HS-5 (cell line): ENCODE results near the gene FOXF1.

Source experiments
- DNase-seq: peaks from one replicate; pipeline ENCODE4 v3.0.0-alpha.2; 2012; ENCODE audit warnings: low read depth

The FOXF1 gene

DNA sequence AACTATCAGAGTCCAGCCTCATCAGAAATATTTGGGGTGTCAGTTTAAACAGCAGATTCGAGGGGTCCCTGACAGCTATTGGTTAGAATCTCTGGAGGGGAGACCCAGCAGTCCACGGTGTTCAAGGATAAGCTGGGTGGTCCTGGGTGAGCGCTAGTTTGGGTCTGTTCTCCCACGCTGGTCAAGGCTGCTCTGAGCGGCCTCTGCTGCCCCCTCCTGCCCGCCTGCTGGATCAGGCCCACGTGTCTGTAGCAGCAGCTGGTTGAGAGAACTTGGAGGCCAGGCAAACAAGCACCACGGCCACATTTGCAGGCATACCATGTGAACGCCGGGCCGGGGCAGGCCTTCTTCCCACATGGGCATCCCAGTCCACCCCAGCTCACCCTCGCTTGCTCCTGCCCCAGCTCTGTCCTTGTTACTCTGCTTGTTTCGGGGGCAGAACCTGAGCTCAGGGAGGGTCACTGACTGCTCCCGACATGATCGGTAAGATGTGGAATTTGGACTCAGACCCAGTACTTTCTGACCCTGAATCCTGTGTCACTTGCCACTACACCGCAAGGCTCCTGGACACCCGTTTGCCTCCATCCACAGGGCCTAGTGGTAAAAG is 7.4 kb downstream of the FOXF1 start:
- DNase-seq, result no peak

DNA sequence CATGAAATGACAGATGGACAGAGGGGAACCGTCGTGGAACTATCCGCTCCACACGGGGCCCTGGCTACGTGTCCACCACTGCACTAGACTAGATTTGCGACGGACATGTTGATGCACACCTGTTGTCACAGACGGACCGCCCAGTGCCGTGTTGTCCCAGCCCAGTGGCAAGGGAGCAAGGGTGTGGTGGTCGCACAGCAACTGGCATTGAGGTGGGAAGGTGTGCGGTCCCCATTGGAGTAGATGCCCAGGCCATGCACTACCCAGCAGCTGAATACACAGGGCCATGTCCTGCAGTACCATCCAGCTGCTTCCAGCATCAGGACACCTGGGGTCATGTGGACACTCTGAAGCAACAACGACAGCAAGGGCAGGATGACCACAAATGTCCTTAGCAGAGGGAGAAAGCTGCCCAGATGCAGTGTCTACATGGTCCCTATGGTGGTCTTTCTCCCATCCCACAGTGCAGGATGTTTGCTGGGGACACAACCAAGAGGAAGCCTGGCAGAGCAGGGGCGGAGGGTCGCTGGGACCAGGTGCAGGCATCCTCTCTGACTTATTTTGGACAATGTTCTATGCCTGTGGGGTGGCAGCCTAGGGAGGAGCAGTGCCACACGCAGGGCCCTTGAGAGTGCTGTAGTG is 8.8 kb downstream of the FOXF1 start:
- no peak for DNase-seq

DNA sequence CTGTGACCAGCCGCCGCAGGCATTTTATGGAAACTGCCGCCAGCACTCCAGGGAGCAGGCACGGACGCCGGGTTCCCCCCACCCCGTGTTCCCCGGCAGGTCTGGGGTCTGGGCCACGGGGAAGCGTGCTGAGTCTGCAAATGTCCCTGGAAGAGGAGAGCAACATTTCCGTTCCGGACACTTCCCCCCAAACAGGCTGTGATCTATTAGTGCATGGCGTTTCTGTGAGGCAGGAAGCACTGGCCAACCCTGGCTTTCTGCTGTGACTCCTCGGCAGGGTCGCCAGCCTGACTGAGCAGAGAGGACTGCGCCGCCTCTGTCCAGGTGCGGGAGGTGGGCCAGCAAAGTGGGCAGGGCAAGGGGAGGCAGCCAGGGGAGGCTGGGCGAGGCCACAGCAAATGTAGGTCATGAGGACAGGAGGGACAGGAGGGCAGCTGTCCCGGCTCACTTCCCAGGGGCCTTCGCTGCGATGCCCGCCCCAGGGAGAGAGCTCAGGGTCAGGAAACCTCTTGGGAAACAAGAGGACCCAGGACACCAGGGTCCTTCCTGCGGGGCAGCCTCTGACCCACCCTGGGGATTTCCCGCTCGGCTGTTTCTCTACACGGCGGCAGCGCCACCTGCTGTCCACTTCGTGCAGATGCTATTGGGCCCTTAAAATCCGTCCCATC is 9.5 kb downstream of the FOXF1 start:
- DNase-seq, result no peak

DNA sequence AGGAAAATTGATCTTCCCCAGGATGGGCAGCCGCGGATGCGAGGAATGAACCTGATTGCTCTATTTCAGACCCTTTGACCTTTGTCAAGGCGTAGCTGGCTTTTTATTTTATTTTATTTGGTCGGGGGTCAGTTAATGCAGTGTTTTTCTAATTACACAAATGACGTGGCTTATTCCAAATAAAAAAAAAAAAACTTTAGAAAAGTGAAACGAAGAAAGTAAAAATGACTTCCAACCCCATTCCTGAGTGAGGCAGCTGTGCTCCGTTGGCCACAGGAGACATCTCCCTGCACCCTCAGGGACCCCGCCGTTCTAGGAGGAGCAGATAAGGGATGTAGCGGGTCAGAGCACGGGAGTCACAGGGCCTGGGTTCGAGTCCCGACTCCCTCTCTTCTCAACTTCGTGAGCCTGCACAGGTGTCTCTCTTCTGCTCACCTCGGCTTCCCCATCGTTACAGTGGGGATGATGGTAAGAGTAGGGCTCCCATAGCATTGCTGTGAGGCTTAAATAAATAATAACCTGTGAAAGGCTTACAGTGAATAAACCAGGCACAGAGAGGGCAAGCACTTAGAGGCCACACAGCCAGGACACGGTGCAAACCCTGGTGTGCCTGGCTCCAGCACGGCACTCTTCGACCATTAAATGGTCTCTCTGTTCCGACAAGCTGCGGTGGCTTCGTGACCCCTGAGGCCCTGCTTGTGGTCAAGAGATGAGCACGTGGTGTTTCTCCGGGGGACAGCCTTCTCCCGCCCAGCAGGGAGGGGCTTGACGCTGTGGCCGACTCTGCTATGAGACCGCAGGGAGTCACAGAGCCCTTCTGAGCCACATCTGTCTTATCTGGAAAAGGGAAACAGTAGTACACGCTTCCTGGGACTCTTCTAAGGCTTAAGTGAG is 10.2 kb downstream of the FOXF1 start:
- no peak for DNase-seq

DNA sequence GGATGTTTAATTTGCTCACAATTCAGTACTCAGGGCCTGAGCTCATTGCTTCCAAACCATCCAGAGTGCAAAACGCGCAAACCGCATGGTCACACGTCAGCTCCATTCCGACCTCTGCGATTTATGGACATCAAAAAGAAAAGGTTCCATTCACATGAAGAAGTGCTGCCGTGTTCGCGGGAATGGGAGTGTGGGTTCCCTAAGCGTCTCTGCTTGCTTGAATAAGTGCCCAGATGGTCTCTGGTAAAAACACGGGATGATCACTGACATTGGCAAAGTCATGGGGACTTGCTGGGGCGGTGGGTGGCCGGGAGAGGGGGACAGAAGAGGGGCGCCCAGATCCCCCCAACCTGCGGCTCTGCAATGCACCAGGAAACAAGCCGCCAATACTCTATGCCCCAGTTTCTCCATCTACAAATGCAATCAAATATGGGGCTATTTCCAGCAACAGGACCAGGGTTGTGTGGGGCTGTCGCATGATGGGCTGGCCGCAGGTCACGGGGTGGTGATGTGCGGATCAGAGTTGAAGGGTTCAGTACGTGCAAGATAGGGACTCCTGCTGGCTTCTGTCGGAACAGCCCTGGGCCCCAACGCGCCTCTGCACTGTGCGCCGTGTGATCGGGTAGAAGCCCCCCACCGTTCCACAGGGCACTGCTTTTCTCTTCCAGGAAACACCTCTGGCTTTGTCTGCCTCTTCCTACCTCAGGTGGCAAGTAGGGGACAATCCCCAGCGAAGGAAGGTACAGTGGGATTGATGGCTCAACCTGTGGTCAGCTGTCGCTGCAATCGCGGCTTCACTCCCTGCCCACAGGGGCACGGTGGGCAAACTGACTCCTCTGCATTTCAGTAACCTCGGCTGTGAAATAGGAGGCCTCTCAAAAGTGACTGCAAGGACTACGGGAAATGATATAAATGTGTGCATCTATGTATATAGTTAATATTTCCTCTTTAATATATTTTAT is 11.2 kb downstream of the FOXF1 start:
- no peak for DNase-seq

DNA sequence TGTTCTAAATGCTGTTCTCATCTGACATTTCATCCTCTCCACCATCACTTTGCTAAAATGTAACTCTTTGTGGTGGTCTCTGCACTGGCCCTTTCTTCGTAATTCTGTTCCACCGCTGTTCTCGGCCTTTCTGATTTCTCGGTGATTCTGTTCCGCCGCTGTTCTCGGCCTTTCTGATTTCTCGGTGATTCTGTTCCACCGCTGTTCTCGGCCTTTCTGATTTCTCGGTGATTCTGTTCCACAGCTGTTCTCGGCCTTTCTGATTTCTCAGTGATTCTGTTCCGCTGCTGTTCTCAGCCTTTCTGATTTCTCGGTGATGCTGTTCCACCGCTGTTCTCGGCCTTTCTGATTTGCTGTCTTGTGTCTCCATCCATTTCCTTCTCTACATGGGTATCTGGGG is 12.3 kb downstream of the FOXF1 start:
- DNase-seq, result no peak

DNA sequence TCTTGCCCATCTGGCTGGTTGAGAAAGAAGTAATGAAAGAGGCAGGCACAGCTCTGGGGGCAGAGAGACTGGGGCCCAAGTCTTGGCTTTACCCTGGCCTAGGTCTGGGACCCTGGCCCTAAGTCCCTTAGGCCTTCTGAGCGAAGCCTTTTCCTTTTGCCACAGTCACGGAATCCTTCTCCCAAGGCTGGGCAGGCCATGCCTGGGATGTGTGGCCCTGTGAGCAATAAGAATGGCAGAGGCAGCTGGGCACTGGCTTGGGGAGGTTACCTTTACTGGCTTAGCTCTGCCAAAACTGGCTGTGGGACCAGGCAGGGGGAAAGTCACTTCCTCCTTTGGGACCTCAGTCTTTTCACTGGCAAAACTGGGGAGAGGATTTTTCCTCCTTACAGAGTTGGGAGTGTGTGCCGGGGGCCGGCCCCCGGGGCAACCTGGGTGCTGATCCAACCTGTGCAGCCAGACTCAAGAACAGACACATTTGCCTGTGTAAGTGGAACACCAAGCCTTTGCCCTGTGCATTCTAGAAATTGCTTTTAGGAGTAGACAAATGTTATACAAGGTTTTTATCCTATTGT is 12.9 kb downstream of the FOXF1 start:
- DNase-seq, result no peak

DNA sequence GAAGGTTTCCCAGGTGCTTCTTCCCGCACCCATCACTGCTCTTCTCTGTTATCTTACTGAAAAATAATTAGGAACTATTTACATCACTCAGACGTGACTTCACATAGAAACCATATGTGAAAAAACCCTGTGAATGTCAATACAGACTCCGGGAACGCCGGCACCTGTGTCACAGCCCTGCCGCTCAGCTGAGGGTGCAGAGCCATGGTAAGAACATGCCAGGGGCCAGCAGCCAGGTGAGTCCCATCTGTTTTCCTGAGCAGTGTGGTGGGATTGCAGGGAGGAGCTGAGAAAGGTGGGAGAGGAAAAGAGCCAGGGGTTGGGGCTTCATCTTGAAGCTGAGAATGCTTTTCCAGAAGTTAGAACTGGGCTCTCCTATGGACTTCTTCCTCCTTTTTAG is 13.7 kb downstream of the FOXF1 start:
- DNase-seq, result no peak

DNA sequence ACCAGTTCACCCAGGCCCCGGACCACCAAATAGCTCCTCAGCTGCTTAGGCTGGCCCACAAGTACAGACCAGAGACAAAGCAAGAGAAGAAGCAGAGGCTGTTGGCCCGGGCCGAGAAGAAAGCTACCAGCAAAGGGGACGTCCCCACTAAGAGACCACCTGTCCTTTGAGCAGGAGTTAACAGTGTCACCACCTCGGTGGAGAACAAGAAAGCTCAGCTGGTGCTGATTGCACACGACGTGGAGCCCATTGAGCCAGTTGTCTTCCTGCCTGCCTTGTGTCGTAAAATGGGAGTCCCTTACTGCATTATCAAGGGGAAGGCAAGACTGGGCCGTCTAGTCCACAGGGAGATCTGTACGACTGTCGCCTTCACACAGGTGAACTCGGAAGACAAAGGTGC is 15.4 kb downstream of the FOXF1 start:
- no peak for DNase-seq

DNA sequence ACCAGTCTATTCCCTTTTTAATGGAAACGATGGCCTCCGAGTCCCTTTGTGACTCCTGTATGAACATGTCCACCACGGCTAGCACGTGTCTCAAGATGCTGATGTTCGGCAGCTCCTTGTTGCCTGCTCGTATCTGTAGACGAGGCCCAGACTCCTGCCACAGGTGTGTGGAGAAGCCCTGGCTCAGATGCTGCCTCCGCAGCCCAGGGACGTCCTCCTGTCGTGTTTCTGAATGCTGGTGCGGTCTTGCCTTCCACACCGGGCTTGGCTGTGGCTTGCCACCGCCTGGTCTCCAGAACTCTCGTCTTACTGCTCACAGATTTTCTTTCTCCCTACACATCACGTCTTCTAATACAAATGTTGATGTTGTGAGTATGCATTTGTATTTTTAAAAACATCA is 17.0 kb downstream of the FOXF1 start:
- no peak for DNase-seq

DNA sequence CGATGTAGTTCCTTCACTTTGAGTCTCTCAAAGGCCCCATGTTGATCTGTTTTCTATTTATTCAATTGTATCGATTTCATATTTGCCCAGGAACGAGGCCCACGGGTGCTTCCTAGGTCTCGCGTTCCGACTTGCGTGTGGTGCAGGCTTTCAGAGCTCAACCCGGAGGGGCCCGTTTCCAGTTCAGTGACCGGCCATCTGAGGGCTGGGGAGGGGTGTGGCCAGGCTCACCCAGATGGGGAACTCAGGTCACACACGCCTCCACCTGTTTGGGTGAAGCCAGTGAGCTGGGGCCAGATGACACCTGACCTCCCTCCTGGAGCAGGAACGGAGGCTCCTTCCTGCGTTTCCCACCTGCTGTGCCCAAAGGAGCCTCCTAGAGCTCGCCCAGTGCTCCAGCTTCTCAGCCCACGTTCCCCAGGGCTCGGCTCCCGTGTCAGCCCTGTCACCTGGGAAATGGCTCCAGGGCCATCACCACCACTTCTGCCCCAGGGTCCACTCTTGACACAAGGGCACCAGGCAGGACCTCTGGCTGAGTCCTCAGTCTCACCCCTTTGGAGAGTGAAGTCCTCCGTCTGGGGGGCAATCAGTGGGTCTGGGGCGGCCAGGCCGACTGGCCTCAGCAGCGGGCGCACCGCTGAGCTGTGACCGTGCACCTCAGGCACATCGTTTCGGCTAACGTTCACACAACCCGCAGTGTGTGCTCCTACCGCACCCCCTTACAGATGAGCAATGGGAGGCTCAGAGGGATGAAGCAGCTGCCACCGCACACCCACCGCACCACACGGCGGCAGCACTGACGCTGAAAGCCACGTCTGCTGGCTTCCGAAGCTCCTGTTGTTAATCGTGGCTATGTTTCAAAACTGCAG is 18.0 kb downstream of the FOXF1 start:
- DNase-seq, result no peak

DNA sequence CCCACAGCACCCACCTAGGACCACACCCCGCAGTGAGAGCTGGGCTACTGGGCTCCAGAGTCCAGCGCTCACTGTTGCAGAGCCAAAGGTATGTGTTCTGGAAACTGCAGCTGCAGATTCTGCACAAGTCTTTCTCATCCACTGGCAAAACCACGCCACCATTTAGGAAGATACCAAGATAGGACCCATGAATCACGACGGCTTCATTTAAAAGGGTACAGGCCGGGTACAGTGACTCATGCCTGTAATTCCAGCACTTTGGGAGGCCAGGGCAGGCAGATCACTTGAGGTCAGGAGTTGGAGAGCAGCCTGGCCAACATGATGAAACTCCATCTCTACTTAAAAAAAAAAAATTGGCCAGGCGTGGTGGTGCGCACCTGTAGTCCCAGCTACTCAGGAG is 18.8 kb downstream of the FOXF1 start:
- DNase-seq, result no peak

DNA sequence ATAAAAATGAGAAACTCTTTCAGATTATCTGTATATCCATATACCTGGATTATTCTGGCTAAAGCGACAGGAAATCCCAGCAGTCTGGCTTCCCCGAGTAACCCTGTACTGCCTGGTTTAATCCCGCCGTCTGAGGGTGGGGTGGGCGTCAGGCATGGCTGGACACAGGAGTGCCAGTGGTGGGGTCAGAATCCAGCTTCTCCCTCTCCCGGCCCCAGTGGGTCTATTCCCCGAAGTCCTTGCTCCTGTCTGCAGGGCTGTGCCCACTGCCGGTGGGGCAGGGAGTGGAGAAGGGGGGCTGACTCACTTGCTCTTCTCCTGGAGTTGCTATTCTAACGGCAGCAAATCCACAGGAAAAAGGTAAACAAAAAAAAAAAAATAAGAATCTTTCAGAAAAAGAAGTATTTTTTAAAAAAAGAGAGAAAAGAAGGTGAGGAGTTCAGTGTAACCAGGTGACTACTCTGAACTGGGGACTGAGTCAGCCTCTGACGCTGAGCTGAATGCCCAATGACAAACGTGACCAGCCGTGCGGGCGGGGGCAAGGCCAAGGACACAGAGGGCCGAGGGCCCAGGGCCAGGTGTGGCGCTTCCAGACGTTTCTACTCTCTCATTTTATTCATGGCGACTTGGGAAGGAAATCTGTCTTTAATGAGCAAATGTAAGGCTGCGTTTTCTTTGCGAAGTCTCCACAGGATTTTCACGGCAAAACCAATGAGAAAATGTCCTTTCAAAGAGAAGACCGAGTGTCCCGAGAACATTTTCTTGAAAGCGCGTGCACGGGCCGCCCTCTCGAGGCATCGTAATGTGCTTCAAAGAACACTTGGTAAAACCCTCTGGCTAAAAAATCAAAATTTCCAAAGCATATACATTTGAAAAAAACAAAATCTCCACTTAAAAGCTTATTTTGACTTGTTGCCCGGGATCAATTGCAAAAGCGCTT is 20.2 kb downstream of the FOXF1 start:
- no peak for DNase-seq

DNA sequence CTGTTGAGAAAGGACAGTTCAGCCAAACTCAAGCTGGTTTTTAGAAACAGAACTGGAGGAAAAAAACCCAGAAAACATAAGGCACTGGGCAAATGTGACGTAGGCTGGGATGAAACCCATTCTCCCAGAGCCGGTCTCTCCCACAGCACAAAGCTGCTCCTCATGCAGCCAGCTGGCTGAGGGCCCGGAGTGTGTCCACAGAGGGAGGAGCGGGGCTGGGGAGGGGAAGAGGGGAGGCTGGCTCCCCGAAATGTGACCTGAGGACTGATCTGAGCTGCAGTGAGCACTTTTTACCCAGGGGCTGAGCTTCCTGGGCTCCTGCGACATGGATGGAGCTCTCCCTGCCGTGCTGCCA is 20.8 kb downstream of the FOXF1 start:
- no peak for DNase-seq

DNA sequence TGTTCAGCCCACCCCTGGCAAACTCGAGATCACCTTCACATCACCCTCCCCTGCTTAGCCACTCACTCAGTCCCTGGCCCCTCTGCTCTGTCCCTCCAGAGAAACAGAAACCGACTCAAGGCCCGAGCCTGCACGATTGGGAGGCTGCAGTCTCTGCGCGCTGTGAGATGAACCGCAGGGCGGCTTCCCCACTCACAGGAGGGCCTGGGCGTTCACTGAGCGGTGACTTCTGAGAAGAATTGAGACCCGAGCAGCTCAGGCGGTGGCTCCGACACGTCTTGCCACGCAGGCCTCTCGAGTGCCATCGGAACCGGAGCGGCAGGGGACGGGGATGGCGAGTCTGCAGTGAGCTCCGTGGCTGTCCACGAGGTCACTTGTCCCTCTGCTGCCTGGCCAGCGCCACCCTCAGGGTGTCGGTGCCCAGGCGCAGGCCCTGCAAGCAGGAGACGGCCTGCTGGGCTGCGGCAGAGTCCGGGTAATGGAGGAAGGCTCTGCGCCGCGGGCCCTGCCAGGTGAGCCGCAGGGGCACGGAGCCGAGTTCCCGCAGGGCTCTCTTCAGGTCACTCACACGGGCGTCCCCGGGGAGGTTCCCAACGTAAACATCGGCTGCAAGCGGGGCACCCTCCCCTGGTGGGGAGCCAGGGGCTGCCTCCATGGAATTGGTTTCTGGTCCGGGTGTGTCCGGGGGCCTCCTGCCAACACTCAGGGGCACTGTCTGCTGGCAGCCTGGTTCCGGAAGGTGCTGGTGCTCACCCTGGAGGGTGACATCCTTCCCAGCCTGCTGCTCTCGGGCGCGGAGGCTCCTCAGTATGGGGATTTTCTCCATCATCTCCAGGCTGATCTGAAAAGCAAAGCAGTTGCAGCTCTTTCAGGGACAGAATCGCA is 21.6 kb downstream of the FOXF1 start:
- no peak for DNase-seq

DNA sequence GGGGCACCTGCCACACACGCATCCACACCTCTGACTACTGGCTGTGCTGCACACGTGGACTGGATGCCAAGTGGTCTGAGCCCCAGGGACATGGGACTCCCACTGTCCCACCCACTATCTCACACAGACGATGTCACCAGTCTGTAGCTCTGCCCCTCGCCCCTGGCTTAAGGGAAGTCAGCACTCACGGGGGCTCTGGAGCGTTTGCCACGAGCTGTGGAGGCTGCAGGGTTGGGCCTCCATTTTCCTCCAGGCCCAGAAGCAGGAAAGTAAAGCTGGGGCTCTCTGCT is 22.1 kb downstream of the FOXF1 start:
- DNase-seq, result no peak

DNA sequence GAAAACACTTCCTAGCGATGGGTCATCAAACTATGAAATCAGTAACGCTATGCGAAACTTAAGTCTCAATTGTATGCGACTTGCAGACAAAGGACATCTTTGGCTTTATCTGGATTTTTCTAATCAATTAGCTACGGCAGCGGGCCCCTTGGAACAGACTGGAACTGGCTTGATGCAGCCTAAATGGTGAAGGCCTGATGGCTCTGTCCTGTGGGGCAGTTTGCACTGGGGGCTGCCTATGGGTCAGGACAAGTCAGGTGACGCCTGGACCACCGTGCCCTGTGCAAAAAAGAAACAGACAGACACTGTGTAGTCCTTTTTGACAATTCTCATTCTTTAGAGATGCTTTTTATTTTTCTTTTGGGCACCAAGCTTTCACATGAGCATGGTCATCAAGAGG is 22.7 kb downstream of the FOXF1 start:
- DNase-seq, result no peak

DNA sequence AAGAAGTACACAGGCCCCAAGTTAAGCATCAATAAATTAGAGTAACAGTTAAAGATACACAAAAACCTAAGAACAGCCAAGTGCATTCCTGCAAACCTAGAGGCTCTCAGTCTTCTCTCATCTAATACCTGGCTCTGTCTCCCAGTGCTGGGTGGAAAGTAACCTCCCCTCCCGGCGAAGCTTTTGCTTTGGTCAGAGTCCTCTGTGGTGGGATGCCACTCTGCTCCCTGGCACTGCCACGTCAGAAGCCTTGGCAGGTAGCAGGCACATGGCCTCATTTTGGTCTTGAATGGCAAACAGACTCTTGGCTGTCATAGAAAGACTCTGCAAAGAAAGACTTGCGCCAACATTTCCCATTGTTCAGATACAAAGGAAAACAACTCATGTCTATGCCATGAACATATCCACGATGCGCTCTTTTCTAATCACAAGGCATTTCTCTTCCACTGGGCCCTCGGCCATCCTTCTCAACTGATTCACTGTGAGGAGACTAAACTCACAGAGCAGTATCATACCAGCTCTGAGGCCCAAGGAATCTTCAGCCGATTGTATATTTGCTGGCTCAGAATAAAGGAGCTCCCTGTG is 23.5 kb downstream of the FOXF1 start:
- DNase-seq, result no peak
